RCC 7860 (cell line): ENCODE results near the gene ARHGAP9.
"Not testable (repeated sequence)": the region's sequence is repeated elsewhere in the genome, so short reads cannot be mapped to it uniquely, and the experiment has no call there.

Experiments used
- DNase-seq: peaks from one replicate; pipeline ENCODE4 v3.0.0-alpha.2; 2015; ENCODE audit warnings: low spot score
- FAIRE-seq: peaks from 2 replicates; lab custom pipeline; 2012; peaks lifted over from hg19 to GRCh38; lab: Jason Lieb, UNC

ARHGAP9 gene

DNA sequence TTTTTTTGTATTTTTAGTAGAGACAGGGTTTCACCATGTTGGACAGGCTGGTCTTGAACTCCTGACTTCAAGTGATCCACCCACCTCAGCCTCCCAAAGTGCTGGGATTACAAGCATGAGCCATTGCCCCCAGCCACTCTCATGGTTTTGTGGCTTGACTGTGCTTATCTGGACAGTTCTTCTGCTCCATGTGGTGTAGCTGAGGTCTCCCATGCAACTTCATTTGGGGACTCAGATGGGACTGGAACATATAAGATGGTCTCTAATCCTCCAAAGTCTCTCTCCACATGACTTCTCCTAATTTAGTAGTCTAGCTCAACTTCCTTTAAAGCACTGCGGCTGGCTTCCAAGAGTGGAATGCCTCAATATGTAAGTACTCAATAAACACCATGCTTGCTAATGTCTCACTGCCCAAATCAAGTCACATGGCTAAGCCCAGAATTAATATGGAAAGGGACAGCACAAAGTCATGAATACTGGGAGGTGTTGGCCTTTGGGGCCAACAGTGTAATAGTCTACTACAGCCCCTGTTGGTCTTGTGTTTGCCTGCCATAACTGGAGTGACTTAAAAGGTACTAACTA, 37.7 kb downstream of the ARHGAP9 start:
- FAIRE-seq (no peak), DNase-seq (no peak)

DNA sequence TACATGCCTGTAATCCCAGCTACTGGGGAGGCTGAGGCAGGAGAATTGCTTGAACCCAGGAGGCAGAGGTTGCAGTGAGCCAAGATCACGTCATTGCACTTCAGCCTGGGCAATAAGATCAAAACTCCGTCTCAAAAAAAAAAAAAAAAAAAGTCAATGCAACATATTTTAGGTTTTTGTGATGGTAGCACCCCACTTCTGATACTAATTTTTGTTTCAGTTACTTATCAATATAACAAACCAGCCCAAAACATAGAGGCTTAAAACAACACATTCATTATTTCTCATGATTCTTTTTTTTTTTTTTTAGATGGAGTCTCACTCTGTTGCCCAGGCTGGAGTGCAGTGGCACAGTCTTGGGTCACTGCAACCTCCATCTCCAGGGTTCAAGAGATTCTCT, 38.3 kb downstream of the ARHGAP9 start:
- DNase-seq, FAIRE-seq: not testable (repeated sequence)

DNA sequence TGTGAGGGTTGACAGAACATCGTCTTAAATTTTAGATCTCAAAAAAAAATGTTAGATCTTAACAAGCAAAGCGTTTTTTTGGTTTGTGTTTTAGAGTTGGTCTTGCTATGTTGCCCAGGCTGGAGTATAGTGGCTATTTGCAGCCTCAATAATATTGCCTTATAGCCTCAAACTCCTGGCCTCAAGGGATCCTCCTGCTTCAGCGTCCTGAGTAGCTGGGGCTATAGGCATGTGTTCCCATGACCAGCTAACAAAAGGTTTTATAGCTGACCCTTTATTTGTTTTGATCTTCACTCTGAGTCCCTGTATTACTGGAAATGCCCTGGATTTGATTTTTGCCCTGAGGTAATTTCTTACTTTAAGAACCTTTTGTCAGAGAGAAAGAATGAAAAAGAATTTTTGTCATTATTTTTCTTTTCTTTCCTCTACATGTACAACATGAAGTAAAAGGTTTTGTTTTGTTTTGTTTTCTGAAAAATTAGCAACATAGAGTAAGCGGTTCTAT, 39.9 kb downstream of the ARHGAP9 start:
- no peak for FAIRE-seq
- DNase-seq = no peak

DNA sequence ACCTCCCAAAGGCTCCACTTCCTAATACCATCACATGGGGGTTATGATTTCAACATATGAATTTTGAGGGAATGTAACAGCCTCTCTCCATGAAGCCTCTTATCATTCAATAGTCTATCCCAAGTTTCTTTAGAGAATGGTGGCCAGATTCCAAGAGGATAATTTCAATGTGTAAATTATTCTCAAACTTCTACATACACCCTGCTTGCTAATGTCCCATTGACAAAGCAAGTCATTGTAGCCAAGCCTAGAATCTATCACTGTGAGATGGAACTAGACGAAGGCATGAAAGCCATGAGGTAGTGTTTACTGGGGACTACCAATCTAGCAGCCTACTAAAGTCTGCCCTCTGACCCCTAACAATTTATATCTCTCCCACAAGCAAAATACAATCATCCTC, 41.3 kb downstream of the ARHGAP9 start:
- FAIRE-seq (no peak), DNase-seq (no peak)

DNA sequence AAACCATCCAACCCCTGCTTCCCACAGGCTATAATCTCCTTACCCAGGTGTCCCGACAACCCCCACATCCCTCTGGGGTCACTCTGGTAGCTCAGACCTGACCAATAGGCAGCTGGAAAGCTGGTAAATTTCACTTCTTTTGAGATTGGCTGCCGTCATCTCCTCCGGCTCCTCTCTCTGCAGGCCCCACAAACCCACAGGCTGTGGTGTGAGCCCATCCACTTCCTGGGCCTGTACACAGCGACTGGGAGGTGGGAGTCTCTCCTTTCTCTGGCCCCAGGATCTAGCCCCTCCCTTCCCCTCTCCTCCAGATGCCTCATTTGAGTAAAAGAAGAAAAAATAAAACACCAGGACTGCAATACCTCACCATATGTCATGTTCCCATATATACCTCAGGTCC, 44.4 kb downstream of the ARHGAP9 start:
- FAIRE-seq (no peak), DNase-seq (no peak)

DNA sequence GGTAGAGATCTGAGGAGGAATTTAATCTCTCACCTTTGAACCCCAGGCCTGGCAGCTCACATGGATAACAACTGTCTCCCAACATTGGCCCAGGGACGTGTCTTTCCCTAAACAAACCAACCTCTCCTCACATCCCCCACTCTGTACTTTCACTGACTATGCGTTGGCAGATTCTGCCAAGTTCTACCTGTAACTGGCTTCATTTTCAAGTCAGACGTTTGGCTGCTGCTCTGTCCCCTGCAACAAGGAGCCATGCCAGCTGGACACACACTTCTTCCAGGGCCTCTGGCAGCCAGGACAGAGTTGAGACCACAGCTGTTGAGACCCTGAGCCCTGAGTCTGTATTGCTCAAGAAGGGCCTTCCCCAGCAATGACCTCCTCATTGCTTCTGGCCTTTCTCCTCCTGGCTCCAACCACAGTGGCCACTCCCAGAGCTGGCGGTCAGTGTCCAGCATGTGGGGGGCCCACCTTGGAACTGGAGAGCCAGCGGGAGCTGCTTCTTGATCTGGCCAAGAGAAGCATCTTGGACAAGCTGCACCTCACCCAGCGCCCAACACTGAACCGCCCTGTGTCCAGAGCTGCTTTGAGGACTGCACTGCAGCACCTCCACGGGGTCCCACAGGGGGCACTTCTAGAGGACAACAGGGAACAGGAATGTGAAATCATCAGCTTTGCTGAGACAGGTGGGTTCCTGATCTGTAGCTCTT, 45.0 kb downstream of the ARHGAP9 start, which contains the start of gene INHBC:
INHBC (plus strand) TSS at position 268 of the 707 bp plus-strand sequence; CDS start at position 371, 103 bp downstream.
- FAIRE-seq (no peak), DNase-seq (no peak)

DNA sequence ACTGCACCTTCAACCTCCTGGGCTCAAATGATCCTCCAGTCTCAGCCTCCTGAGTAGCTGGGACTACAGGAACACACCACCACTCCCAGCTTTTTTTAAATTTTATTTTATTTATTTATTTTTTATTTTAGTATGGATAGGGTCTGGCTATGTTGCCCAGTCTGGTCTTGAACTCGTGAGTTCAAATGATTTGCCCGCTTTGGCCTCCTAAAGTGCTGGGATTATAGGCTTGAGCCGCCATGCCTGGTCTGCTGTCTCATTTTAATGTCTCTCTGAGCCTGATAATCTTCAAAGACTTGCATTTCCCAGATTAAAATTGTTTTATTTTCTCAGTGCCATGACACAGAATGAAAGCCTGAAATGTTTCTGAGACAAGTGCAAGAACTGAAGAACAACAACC, 46.3 kb downstream of the ARHGAP9 start:
- FAIRE-seq (no peak), DNase-seq (no peak)

DNA sequence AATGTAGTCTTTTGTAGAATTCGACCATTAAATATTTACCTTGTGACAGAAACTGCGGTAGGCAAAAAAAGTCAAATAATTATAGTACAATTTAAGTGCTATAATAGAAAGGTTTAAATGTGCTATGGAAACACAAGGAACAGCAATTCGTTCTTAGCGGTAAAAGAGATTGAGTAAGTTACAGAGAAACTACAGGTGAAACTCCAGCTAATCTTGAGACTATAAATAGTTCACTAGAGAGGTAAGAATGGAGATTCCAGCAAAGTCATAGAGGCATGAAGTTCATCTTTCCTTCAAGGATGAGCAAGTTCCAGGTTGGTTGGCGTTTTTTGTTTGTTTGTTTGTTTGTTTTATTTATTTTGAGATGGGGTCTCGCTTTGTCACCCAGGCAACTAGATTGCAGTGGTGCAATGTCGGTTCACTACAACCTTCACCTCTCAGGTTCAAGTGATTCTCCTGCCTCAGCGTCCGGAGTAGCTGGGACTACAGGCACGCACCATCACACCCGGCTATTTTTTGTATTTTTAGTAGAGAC, 47.9 kb downstream of the ARHGAP9 start:
- FAIRE-seq (no peak), DNase-seq (no peak)

DNA sequence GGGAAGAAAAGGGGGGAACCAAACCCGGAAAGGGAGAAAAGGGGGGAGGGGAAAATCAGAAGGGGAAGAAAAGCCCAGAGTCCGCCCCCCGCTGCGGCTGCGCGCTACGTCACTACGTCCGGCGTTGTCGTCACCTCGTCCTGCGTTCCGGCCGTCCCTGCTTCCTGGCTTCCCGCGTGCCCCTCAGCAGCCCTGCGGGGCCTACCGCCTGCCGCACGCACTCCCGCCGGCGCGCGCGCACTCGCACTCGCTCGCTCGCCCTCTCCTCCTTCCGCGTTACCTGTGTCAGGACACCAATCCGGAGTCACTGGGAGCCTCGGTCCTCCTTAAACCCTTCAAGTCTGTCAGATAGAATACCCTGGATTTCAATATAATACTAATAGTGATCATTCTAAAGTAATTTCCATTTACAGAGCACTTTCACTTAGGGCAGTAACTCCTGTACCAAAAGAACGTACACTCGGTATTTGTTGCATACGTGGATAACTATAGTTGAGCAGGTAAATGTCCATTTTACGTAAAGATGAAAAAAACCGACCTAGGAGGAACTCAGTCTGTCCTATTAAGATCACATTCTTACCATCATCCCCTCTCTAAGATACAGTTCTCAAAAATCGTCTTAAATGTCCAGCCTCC, 48.6 kb downstream of the ARHGAP9 start, which contains the start of gene R3HDM2:
R3HDM2 (minus strand) TSS at position 113 of the 636 bp plus-strand sequence. CDS start 120,615 bp downstream, outside the sequence.
- FAIRE-seq = no peak
- peak; percentile 89 for DNase-seq

DNA sequence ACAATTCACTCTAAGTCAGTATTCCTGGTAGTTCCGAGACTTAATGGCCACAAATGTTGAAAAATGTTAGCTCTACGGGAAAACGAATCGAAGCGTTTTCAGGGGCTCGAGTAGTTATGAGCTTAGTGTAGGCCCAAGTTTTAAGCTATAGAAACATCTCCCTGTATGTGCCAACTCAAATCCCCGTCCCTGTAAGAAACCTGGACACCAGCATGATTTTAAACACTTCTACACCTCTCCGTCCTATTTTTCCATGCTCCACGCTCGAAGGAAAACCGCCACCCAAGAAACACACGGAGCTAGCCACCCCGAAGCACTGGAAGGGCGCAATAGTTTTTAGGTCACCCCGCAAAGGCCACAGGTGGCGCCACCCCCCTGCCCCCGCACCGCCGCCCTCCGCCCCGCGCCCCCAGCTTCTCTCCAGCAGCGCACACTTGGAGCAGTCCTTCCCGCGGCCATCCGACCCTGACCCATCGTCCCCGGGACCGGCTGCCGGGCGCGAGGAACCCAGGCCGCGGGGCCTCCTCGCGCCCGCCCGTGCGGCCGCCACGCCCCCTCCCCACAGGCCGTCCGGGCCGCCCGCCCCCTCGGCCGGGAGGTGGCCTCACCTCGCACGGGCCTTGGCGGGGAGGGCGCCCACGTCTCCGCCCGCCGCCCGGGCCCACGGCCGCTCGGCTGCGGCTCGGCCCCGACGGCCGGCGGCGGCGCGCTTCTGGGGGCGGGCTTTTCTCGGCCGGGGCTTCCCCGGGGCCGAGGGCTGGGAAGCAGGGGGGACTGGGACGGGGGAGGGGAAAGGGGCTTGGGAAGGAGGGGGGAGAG, 49.3 kb downstream of the ARHGAP9 start:
- DNase-seq (no peak), FAIRE-seq (no peak)

DNA sequence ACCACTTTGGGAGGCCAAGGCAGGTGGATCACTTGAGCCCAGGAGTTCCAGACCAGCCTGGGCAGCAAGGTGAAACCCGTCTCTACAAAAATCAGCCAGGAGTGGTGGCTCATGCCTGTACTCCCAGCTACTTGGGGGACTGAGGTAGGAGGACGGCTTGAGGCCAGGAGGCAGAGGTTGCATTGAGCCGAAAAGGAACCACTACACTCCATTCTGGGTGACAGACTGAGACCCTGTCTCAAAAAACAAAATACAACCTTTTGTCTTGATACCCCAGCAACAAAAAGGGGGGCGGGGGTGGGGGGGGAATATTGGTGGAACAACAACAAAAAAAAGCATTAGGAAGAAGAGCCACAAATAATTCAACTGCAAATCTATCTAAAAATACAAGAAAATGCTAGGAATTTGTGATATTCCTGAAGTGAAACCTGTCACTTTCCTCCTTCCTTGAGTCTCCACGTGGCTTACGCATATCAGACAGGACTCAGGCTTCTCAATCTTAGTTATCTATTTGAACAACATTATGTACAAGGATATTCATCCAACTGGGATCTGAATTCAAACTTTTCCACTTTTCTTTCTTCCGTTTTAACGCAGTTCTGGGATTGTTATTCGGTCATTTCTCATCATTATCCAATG, 50.1 kb downstream of the ARHGAP9 start:
- peak; percentile 14 for DNase-seq
- no peak for FAIRE-seq

DNA sequence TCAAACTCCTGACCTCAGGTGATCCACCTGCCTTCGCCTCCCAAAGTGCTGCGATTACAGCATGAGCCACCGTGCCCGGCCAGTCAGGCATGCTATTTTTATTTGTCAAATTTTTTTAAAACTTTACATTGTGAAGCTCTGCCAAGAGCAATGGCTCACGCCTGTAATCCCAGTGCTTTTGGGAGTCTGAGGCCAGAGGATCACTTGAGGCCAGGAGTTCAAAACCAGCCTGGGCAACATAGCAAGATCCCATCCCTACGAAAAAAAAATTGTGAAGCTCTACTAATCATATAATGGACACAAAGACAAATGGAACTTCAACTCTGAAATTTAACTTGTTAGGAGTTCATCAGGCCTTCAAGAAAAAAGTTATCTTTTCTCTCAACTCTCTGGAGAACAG, 50.7 kb downstream of the ARHGAP9 start:
- FAIRE-seq (no peak), DNase-seq (no peak)

DNA sequence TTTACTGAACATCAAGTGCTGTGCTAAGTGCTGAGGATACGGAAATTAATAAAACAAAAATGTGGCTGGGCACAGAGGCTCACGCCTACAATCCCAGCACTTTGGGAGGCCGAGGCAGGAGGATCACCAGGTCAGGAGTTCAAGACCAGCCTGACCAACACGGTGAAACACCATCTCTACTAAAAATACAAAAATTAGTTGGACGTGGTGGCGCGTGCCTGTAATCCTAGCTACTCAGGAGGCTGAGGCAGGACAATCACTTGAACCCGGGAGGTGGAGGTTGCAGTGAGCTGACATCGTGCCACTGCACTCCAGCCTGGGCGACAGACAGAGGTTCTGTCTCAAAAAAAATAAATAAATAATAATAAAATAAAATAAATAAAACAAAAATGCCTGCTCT, 52.7 kb downstream of the ARHGAP9 start:
- not testable (repeated sequence) for FAIRE-seq, DNase-seq
